ENCODE results near the gene DOHH.
"Not testable (repeated sequence)": the region's sequence is repeated elsewhere in the genome, so short reads cannot be mapped to it uniquely, and the experiment has no call there.

DOHH gene

DNA sequence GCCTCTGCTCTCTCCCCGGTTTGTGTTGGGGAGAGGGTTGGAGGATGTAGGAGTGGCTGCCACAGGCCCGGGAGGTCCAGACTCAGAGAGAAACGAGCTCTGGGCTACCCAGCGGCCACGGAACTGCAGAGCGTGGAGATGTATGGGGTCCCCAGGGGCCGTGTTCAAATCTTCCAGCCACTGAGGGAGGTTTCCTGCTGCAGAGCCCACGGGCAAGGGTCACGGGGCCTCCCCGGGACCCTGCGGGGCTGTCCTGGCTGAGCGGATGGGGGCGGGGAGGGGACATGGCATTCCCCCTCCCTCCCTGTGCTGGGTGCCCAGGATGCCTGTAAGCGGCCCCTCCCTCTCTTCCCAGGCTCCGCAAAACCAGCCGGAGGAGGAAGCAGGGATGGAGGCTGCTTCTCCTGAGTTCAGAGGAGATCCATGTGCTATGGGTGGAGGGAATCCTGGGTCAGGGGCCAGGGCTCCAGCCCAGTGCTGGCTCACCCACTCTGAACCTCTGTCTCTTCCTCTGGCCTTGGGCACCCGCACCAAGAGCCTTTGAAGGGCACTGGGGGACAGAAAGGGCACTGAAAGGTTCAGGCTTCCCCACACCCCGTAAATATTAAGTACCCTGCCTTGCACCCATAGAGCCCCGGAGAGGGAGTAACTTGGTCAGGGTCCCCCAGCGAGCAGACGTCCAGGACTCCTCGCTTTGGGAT lies 42.8 kb downstream of the DOHH start:
- DNase-seq (ENCODE audit: low read depth): no peak
- H3K4me3 ChIP-seq (ENCODE audit: low read depth, low read length): no peak overlapping the region
- TF ChIP-seq, protein P1, sequence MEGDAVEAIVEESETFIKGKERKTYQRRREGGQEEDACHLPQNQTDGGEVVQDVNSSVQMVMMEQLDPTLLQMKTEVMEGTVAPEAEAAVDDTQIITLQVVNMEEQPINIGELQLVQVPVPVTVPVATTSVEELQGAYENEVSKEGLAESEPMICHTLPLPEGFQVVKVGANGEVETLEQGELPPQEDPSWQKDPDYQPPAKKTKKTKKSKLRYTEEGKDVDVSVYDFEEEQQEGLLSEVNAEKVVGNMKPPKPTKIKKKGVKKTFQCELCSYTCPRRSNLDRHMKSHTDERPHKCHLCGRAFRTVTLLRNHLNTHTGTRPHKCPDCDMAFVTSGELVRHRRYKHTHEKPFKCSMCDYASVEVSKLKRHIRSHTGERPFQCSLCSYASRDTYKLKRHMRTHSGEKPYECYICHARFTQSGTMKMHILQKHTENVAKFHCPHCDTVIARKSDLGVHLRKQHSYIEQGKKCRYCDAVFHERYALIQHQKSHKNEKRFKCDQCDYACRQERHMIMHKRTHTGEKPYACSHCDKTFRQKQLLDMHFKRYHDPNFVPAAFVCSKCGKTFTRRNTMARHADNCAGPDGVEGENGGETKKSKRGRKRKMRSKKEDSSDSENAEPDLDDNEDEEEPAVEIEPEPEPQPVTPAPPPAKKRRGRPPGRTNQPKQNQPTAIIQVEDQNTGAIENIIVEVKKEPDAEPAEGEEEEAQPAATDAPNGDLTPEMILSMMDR (IDR thresholded peaks at IDR 0.05; ENCODE audit: control insufficient read depth, extremely low read depth, insufficient read depth): no peak

DNA sequence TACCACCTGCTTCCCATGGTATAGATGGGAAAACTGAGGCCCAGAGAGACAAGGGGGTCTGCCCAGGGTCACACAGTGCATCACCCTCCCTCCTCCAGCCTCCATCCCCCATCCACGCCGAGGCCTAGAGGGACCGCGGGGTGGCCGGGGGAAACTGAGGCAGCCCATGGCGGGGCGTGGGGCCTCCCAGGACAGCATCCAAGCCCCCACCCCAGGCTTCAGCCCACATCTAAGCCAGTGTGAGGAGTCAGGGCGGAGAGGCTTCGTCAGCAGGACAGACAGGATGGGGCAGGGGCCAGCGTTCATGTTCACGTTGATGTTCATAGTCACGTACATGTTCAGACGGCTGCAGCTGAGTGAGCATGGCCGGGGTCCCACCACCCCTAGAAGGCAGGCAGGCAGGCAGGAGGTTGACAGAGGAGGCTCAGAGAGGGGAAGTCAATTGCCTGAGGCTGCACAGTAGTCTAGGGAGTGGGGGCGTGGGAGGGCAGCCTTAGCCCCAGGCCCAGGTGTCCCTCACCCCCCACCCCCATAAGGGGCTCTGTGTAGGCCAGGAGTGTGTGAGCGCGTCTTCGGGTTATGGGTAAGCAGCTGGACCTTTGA lies 43.4 kb downstream of the DOHH start:
- no peak overlapping the region for H3K4me3 ChIP-seq (ENCODE audit: low read depth, low read length)
- DNase-seq (ENCODE audit: low read depth): no peak
- TF ChIP-seq, protein P1 (IDR thresholded peaks at IDR 0.05; ENCODE audit: control insufficient read depth, extremely low read depth, insufficient read depth): no peak

DNA sequence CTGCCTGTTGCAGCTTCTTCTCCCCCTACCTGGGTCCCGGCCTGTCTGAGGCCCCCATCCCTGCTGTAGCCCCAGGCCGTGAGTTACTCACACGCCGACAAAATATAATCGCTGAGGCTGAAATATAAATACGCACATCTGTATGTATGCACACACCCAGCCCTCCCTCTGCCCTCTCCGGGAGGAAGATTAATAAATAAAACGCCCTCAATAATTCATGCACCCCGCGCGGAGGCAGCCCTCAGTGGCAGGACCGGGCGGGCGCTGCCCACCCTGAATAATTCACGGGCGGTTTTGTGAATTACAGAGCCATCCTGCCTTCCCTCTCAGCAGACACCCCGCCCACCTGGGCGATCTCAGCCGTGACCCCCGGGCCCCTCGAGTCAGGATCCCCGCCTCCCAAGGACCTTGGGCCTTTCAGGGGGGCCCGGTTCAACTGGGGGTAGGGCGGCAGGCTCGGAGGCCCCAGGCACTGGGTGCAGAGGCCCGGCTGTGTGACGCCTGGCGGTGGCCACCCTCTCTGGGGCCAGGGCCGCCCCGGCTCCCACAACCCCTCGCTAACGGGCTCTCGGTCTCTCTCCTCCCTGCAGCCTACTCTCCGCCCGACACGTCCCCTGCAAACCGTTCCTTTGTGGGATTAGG lies 44.4 kb downstream of the DOHH start:
- no peak for DNase-seq (ENCODE audit: low read depth)
- no peak overlapping the region for H3K4me3 ChIP-seq (ENCODE audit: low read depth, low read length)
- TF ChIP-seq, protein P1 (IDR thresholded peaks at IDR 0.05; ENCODE audit: control insufficient read depth, extremely low read depth, insufficient read depth): no peak

DNA sequence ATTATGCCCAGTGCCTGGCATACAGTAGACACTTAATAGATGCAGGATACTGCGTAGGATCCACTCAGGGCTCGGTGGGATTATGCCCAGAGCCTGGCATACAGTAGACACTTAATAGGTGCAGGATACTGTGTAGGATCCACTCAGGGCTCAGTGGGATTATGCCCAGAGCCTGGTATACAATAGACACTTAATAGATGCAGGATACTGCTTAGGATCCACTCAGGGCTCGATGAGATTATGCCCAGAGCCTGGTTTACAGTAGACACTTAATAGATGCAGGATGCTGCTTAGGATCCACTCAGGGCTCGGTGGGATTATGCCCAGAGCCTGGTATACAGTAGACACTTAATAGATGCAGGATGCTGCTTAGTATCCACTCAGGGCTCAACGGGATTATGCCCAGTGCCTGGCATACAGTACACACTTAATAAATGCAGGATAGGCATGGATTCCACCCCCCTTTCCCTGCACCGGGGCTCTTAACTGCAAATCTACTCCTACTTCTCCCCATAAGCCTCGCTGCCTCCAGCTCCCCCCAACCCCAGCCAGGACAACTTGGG lies 45.0 kb downstream of the DOHH start:
- TF ChIP-seq, protein P1 (IDR thresholded peaks at IDR 0.05; ENCODE audit: control insufficient read depth, extremely low read depth, insufficient read depth): no peak
- no peak overlapping the region for H3K4me3 ChIP-seq (ENCODE audit: low read depth, low read length)
- no peak for DNase-seq (ENCODE audit: low read depth)

DNA sequence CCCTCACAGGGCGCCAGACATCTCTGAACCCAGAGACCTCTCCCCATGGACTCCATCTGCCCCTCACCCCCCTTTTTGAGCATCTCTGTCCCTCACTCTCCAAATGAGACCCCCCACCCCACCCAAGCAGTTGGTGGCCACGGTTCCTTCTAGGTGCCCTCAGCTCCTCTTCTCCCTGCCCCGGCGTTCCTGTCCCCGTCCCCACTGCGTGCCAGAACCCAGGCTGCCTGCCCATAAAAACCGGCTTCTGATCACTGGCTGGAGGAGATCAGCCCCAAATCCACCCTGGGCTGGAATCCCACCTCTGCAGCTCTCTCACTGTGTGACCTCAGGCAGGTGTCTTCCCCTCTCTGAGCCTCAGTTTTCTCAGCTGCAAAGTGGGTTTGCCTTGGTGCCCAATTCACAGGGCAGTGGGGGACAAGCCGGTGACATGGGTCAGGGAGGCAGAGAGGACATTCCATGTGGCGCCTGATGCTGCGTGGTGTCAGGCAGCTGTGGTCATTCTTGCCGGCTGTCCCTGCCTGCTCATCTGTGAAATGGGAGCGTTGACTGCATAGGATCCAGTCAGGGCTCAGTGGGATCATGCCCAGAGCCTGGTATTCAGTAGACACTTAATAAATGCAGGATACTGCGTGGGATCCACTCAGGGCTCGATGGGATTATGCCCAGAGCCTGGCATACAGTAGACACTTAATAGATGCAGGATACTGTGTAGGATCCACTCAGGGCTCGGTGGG lies 45.6 kb downstream of the DOHH start:
- DNase-seq (ENCODE audit: low read depth): no peak
- TF ChIP-seq, protein P1 (IDR thresholded peaks at IDR 0.05; ENCODE audit: control insufficient read depth, extremely low read depth, insufficient read depth): no peak
- H3K4me3 ChIP-seq (ENCODE audit: low read depth, low read length): no peak overlapping the region

DNA sequence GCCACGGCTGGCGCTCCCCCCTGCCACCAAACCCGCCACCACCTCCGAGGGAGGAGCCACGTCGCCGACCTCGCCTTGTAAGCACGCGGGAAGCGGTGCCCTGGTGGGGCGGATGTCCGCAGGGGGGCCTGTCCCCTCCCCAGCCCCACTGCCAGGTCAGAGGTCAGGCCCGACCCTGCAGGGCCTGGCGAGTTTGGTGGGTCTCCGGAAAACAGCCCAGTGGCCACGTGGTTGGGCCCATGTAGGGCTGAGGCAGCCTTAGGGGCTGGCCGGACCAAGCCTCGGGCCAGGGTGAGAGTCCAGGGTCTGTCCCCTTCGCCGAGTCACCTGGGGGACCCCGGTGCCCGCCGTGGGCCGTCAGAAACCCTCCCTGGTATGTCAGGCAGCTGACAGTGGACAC lies 46.6 kb downstream of the DOHH start:
- TF ChIP-seq, protein P1 (IDR thresholded peaks at IDR 0.05; ENCODE audit: control insufficient read depth, extremely low read depth, insufficient read depth): no peak
- DNase-seq (ENCODE audit: low read depth): no peak
- no peak overlapping the region for H3K4me3 ChIP-seq (ENCODE audit: low read depth, low read length)

DNA sequence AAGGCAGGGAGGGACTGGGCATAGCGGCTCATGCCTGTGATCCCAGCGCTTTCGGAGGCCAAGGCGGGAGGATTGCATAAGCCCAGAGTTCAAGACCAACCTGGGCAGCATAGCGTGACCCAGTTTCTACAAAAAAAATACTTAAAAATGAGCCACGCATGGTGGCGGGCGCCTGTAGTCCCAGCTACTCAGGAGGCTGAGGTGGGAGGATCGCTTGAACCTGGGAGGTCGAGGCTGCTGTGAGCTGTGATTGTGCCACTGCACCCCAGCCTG lies 47.6 kb downstream of the DOHH start:
- H3K4me3 ChIP-seq (ENCODE audit: low read depth, low read length); DNase-seq (ENCODE audit: low read depth): not testable (repeated sequence)

All from LNCaP clone FGC (cell line).